ENCODE results near the gene ZNF530.

Gene ZNF530

GRCh38 chr19:57599761-57600383 lies at the start of gene ZNF530:
Gene ZNF530 (plus strand): TSS chr19:57599885. CDS start chr19:57604346, 4,461 bp downstream.
- peak; percentile 22 for DNase-seq

- DNase-seq: no peak
Observed at GRCh38 chr19:57552432-57552831, 47.3 kb upstream of the ZNF530 start.

- no peak for DNase-seq
Observed at GRCh38 chr19:57557659-57558058, 42.0 kb upstream of the ZNF530 start.

- no peak for DNase-seq
Observed at GRCh38 chr19:57558525-57558924, 41.2 kb upstream of the ZNF530 start.

- DNase-seq: no peak
Observed at GRCh38 chr19:57559008-57559403, 40.7 kb upstream of the ZNF530 start.

- peak; percentile 0 for DNase-seq
Observed at GRCh38 chr19:57559404-57560025, 40.2 kb upstream of the ZNF530 start, which contains the start of gene ZNF550. Gene ZNF550 (minus strand): TSS chr19:57559863. CDS start chr19:57559682, 181 bp downstream.

- no peak for DNase-seq
Observed at GRCh38 chr19:57560049-57560491, 39.6 kb upstream of the ZNF530 start.

GRCh38 chr19:57563547-57563946 lies 36.1 kb upstream of the ZNF530 start:
- no peak for DNase-seq

- DNase-seq: no peak
Observed at GRCh38 chr19:57566396-57567265, 33.1 kb upstream of the ZNF530 start.

- no peak for DNase-seq
Observed at GRCh38 chr19:57570707-57571106, 29.0 kb upstream of the ZNF530 start.

- DNase-seq: no peak
Observed at GRCh38 chr19:57572415-57572947, 27.2 kb upstream of the ZNF530 start.

- DNase-seq: no peak
Observed at GRCh38 chr19:57576661-57577060, 23.0 kb upstream of the ZNF530 start.

- peak; percentile 79 for DNase-seq
Observed at GRCh38 chr19:57578487-57579205, 21.0 kb upstream of the ZNF530 start, which contains the start of gene ZNF416. Gene ZNF416 (minus strand): TSS chr19:57578911. CDS start chr19:57578704, 207 bp downstream.

GRCh38 chr19:57583104-57583520 lies 16.6 kb upstream of the ZNF530 start:
- no peak for DNase-seq

GRCh38 chr19:57583521-57584416 lies 15.9 kb upstream of the ZNF530 start, which contains the start of gene ZIK1:
Gene ZIK1 (plus strand): TSS chr19:57584145. CDS start chr19:57584357, 212 bp downstream.
- DNase-seq: no peak

GRCh38 chr19:57587529-57587928 lies 12.2 kb upstream of the ZNF530 start:
- DNase-seq: no peak

GRCh38 chr19:57599377-57599760 lies 316 bp upstream of the ZNF530 start:
- no peak for DNase-seq

GRCh38 chr19:57606931-57607330 lies 7.2 kb downstream of the ZNF530 start:
- DNase-seq: no peak

GRCh38 chr19:57611113-57611512 lies 11.4 kb downstream of the ZNF530 start:
- no peak for DNase-seq

GRCh38 chr19:57613941-57614743 lies 14.5 kb downstream of the ZNF530 start, which contains the start of gene ZNF134:
Gene ZNF134 (plus strand): TSS chr19:57614242. CDS start chr19:57619469, 5,227 bp downstream.
- peak; percentile 65 for DNase-seq

All from NCI-H1417 treated with DMSO at 0.1 percent for 48 hours (cell line).